HG03135 (cell line): ENCODE results near the gene CCS.
"Not testable (repeated sequence)": the region's sequence is repeated elsewhere in the genome, so short reads cannot be mapped to it uniquely, and the experiment has no call there.

Experiments
- ATAC-seq: cut with Tn5 transposase; IDR thresholded peaks from one replicate; pipeline ENCODE4 v1.9.1; 2021; ENCODE audit warnings: mild to moderate bottlenecking, moderate library complexity; ENCODE audit not compliant: unreplicated experiment

Gene CCS

DNA sequence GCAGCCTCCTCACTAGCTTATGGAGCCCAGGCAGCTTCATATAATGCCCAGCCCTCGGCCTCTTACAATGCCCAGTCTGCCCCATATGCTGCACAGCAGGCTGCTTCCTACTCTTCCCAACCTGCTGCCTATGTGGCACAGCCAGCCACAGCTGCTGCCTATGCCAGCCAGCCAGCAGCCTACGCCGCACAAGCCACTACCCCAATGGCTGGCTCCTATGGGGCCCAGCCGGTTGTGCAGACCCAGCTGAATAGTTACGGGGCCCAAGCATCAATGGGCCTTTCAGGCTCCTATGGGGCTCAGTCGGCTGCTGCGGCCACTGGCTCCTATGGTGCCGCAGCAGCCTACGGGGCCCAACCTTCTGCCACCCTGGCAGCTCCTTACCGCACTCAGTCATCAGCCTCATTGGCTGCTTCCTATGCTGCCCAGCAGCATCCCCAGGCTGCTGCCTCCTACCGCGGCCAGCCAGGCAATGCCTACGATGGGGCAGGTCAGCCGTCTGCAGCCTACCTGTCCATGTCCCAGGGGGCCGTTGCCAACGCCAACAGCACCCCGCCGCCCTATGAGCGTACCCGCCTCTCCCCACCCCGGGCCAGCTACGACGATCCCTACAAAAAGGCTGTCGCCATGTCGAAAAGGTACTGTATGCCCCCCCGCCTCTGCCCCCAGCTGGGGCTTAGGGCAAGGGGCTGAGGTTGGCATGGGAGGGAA, 32.2 kb downstream of the CCS start:
- no peak for ATAC-seq

DNA sequence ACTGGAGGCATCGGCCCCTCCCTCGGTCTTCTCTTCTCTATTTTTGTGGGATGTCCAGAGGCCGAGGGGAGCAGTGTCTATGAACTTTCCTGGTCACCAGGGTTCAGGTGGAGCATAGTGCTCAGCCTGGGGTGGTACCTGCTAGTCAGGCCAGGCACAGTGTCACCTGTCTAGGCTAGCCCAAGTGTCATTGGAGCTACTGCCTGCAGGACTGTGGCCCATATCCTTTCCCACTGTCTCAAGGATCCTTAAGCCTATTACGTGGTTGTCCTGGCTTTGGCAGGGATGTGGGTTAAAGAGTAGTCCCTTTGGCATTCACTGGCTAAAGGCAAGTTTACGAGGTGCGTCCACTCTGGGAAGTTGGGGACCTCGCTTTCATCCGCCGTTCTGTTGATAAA, 32.8 kb downstream of the CCS start:
- ATAC-seq = no peak

DNA sequence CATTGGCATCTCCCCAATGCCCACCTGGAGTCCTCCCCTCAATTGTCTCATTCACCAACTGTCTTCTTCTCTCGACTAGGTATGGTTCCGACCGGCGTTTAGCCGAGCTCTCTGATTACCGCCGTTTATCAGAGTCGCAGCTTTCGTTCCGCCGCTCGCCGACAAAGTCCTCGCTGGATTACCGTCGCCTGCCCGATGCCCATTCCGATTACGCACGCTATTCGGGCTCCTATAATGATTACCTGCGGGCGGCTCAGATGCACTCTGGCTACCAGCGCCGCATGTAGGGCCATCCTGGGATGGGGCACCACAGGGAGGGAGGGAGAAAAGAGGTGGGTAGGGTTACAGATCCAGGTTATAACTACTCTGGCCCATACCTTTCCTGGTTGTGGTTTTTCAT, 33.4 kb downstream of the CCS start:
- ATAC-seq = no peak

DNA sequence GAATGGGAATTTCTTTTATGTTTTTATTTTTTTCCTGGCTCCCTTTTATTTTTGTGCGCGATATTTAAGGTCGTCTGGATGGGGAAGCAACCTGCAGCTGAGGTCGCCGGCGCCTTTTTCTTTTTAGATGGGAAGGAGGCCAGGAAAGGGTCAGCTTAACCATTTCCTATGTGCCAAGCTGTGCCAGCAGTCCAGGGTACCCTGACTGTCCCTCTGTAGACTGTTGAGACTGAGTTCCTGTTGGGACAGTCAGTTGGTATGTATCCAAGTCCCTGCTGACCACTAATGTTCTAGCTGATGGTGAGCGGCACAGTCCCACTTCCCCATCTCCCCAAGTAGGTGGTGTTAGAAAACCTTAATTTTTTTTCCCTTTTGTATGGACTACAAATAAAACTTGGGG, 33.9 kb downstream of the CCS start:
- ATAC-seq = no peak

DNA sequence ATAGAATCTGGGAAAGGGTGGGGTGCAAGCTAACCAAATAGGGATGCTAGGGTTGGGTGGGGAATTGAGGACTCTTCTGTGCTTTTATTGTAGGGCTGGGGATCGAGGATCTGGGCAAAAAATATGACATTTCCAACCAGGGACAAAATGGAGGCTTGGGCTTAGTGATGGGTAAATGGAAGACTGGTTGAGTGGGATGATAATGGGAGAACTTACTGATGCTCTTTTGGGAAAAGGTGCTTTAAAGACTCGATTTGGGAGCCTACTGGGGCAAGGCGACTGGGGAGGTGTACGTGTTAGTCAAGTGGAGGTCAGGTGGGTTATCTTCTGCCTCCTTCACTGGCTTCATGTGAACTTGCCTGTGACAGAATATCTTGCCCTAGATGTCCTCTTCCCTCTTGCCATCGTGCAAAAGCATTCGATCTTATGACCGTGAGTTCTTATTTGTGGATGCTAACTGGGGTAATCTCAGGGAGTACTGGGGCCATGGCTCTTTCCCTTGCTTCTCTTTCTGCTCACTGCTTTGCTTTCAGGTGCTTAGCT, 35.1 kb downstream of the CCS start:
- ATAC-seq = no peak

DNA sequence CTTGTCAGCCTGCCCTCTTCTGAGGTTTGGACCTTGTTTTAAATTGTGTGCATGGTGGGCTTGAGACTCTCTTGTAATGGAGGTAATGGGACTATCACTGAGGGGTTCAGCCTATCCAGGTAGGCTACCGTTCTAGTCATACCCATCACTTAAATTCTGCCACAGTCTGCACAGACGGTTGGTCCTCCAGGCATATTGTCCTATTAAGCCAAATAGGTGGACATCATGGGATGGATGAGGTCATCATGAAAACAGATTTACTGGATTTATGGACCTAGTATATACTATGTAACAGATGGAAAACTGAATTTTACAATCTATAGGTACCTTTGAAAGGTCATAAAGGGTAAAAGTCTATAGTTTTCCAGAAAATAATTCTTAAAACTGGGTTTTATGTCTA, 36.4 kb downstream of the CCS start:
- ATAC-seq = no peak

DNA sequence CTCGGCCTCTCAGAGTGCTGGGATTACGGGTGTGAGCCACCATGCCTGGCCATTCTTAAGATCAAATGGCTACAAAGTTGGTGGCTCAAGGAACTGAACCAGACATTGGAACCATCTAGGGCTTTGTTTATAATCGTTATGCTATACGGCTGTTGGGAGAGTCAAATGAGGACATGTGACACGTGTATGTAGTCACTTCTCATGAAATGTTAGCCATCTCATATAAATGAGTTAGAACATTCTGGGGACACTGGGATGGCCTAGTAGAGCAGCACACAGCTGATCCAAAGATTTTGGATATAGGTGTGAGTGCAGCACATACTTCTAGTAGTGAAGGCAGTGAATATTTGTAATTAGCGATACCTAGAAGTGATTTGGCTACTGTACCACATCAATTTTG, 38.9 kb downstream of the CCS start:
- ATAC-seq = no peak

DNA sequence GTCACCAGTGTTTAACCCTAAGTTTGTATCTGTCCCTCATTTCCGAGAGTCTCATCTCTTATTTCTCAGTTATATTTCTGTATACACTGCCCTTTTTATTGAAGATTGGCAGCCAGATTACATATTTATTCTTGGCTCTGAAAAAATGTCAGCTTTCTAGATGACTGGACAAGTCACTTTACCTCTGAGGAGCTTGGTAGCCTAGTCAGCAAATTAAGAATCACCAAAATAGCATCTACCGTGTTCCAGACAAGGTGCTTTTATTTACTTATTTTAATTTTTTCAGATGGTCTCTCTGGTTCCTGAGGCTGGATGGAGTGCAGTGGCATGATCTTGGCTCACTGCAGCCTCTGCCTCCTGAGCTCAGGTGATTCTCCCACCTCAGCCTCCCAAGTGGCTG, 40.0 kb downstream of the CCS start:
- no peak for ATAC-seq

DNA sequence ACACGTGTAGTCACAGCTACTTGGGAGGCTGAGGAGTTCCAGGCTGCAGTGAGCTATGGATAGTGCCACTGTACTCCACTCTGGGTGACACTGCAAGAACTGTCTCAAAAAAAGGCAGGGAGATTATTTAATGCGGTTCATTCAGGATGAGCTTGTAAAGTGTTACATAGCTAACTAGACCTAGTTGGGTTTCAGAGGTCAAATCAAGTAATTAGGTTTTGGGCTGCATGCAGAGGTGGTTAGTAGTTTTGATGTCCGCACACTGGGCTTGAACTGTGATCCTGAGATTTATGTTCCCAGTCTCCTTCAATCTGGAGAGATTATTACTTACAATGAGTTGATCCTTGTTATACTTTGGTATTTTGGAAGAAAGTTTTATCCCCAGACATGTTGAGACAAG, 43.4 kb downstream of the CCS start:
- ATAC-seq = no peak

DNA sequence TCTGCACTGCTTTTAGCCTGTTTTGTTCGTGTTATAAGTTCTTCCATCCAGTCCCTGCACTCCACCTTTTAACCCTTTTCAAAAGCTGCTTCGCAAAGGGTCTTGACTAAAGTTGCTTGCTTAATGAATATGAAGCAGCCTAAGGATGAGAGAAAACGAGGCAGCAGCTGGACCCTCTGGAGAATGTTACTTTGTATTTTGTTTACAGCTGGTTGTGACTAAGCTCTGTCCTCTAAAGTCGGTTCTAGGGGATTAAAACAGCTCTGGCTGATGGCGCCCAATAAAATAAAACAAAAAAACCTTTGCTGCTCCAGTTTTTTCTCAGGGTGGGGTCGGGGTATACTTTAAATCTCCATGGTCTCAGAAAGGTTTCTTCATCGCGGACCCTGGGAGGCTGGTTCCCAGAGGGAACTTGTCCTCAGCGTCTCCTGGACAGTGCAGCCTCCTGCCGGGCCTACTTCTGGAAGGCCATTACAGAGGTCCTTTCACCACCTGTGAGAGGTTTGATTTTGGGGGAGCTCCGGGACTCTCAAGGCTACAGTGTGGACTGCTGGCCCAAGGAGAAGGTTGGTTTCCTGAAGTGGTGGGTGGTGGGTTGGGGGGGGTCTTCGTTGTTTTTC, 44.7 kb downstream of the CCS start:
- no peak for ATAC-seq

DNA sequence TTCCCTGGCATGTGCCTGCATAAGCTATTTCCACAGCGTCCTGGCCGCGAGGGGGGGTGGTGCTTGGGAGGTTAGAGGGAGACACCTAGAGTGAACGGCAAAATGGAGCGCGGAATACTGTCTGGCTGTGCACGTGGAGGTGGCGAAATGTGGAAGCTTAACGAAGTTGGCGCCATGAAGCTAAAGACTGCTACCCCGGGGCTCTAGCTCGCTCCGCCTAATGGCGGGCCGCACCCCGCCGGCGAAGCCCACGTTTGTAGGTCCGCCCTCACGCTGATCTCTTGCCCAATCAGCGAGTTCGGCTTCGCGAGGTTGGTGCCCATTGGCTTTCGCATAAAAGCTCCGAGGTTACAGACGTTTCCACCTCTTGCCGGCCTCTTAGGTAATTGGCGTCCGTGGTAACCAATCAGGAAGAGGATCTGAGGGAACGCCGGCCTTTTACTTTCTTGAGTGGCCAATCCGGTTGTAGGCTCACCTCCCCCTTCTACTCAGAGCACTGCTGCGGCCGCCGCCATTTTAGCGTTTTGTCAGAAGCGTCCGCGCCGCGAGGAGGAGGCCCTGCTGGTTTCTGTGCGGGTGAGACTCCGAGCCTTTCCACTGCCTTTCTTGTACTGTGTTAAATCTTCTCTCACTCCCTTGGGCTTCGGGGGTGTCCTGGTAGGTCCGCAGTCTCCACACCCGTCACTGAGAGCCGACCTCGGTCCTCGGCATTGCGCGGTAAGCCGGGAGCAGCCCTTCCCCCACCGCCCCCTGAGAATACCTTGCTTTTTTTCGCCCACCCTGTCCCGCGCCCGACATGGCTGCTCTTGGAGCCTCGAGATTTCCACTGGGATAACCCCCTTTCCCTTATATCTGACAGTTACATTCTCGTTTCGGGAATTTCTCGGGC, 45.4 kb downstream of the CCS start, which contains the start of gene RBM4:
RBM4 (plus strand) TSS at position 527 of the 889 bp plus-strand sequence. CDS start 1,009 bp downstream, outside the sequence.
- ATAC-seq = peak; percentile 89

DNA sequence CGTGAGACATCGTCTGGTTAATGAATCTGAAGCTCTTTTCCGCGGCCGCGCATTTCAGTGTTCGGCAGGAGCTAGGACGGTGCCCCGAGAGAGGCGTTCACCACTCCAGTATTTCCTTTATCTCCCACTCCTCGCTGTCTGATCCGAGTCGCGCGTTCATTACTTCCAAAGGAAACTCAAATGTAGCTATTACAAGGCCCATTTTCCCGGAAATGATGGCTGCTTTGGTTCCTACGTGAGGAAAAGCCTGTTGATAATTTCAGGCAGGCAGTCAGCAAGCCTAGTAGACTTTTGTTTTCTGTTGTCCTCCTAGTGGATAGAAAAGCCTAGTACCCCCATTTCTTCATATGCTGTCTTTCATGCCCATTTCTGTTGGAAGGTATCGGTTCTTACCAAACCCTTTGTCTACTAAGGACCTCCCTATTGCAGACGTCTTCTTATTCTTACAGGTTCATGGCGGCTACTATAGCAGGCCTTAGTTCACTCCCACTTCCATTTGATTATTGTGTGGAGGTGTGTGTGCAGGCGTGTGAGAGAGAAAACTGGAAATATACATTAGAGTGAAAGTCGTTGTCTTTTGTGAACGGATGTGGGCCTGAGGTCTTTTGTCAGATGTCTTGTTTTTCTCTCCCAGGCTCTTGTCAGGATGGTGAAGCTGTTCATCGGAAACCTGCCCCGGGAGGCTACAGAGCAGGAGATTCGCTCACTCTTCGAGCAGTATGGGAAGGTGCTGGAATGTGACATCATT, 46.3 kb downstream of the CCS start:
- ATAC-seq = no peak

DNA sequence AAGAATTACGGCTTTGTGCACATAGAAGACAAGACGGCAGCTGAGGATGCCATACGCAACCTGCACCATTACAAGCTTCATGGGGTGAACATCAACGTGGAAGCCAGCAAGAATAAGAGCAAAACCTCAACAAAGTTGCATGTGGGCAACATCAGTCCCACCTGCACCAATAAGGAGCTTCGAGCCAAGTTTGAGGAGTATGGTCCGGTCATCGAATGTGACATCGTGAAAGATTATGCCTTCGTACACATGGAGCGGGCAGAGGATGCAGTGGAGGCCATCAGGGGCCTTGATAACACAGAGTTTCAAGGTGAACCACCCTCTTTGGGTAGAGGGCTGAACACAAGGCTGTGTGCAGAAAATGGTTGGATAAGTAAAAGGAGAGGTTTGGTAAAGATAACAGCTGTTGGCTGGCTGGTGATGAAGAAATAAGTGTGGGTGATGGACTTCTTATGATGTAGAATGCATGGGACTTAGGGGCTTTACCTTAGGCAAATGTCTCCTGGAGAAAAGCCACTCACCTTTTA, 46.9 kb downstream of the CCS start:
- not testable (repeated sequence) for ATAC-seq

DNA sequence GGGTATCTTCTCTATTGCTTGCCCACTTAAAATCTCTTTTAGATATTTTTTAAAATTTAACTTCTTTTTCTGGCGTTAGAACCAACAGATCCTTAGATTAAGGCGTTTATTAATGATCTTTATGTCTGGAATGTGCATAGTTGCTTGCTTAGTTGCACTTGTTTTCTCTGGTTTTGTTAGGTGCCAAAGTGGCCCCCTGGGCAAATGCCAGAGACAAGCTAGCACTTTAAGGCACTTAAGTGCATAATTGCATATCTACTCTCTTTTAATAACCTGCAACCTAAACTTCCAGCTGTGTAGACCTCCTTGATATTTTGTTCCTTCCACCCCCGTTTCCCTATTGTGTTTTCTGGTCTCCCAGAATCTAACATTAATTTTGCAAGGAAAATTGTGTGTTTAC, 48.8 kb downstream of the CCS start:
- no peak for ATAC-seq

DNA sequence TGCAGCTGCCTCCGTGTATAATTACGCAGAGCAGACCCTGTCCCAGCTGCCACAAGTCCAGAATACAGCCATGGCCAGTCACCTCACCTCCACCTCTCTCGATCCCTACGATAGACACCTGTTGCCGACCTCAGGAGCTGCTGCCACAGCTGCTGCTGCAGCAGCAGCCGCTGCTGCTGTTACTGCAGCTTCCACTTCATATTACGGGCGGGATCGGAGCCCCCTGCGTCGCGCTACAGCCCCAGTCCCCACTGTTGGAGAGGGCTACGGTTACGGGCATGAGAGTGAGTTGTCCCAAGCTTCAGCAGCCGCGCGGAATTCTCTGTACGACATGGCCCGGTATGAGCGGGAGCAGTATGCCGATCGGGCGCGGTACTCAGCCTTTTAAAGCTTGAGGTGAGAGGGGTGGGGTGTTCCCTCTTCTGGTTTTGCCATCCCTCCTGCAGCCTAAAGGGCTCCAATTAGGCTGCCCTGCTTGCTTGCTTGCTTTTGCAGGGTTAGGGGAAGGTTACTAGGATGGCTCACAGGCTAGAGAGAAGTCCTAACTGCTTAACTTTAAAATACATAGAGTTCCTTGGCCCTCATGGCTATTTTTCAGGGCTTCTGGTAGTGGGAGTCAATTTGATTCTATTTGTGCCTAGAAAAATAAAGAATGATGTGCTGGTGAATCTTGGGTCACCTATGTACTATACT, 50.9 kb downstream of the CCS start:
- no peak for ATAC-seq

DNA sequence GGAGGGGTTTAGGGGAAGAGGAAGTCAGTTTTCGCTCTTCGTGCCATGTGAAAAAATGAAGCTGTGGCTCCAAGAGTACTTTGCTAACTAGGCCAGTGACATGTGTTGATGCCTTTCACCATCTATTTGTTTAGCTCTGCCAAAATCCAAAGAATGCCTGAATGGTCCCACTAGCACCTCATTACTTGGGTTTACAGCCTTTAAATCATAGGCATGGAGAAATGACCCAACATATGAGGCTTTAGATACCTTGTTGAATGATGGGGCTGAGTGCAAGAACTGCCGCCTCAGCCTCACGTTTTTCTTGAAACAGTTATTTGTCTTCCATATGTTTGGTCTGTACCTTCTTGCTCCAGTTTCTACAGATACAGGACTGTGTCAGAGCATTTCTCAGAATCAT, 53.8 kb downstream of the CCS start:
- ATAC-seq = no peak

DNA sequence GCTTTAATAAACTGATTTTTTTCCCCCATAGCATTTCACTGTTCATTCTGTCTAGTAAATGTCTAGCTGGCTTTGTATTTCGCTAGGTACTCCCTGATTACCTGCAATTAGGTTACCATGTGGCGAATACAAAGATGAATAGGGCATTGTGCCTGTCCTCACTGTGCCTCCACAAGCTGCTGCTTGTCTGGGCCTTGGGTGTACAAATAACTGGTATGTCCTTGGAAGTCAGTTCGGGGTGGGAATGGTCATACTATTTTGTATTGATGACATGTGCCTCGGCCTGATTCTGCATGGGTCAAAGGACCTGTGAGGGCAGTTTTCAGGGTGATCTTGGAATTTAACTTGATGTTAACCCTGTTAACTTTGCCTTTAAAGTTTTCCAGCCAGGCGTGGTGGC, 56.9 kb downstream of the CCS start:
- no peak for ATAC-seq

DNA sequence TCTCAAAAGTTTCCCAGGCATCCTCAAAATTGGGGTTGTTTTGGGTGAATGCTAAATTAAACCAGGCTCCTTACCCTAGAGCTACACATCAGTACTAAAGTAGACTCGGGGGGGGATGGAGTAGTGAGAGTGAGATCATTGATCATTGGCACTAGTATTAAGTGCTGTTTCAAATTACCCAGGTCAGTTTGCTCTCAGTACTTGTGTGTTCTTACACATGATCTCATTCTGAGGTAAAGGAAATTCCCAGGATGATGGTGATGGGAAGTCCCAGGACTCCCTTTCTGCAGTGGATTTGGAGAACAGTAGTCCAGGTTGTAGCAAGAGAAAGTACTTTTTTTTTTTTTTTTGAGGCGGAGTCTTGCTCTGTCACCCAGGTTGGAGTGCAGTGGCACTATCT, 58.0 kb downstream of the CCS start:
- ATAC-seq = no peak

DNA sequence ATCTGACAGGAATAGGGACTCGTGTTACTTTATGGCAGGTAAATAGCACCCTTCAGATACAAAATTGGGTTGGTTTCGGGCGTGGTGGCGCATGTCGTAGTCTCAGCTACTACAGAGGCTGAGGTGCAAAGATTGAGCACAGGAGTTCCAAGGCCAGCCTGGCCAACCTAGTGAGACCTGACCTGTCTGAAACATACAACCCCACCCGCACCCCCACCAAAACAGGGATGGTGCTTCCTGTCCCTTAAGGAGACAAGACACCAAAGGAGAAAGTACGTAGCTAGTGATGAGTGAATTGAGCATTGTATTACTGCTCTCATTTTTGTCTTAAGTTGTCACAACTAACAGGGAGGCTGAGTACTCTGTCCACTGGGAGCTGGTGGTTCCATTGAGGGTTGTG, 59.7 kb downstream of the CCS start:
- ATAC-seq = no peak

DNA sequence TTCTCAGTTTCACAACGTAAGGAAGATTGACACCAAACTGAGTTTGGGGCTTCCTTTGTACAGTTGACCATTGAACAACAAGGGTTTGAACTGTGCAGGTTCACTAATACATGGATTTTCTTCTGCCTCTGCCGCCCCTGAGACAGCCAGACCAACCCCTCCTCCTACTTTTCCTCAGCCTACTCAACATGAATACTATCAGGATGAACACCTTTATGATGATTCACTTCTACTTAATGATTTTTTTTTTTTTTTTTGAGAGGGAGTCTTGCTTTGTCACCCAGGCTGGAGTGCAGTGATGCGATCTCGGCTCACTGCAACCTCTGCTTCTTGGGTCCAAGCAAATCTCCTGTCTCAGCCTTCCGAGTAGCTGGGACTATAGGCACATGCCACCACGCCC, 60.1 kb downstream of the CCS start:
- no peak for ATAC-seq
